Astrocyte of the hippocampus (primary cell): ENCODE data around the gene SEZ6L.

Experiments used
- DNase-seq: peaks from one replicate; pipeline ENCODE4 v3.0.0; 2011; ENCODE audit warnings: low read depth, low spot score

Gene SEZ6L

GRCh38 chr22:26295563-26296126 lies 126.4 kb downstream of the SEZ6L start:
- no peak for DNase-seq

- no peak for DNase-seq
Observed at GRCh38 chr22:26298605-26299310, 129.5 kb downstream of the SEZ6L start.

GRCh38 chr22:26302726-26303125 lies 133.5 kb downstream of the SEZ6L start:
- DNase-seq: no peak

- DNase-seq: no peak
Observed at GRCh38 chr22:26303475-26303874, 134.2 kb downstream of the SEZ6L start.

GRCh38 chr22:26304730-26305129 lies 135.5 kb downstream of the SEZ6L start:
- no peak for DNase-seq

GRCh38 chr22:26308467-26308866 lies 139.2 kb downstream of the SEZ6L start:
- no peak for DNase-seq

- no peak for DNase-seq
Observed at GRCh38 chr22:26310616-26311015, 141.4 kb downstream of the SEZ6L start.

- no peak for DNase-seq
Observed at GRCh38 chr22:26313291-26313690, 144.0 kb downstream of the SEZ6L start.

GRCh38 chr22:26314171-26314570 lies 144.9 kb downstream of the SEZ6L start:
- DNase-seq: no peak

- DNase-seq: no peak
Observed at GRCh38 chr22:26314656-26315055, 145.4 kb downstream of the SEZ6L start.

GRCh38 chr22:26316732-26317285 lies 147.5 kb downstream of the SEZ6L start:
- no peak for DNase-seq

GRCh38 chr22:26318975-26319374 lies 149.7 kb downstream of the SEZ6L start:
- DNase-seq: peak; percentile 35

- no peak for DNase-seq
Observed at GRCh38 chr22:26320447-26320846, 151.2 kb downstream of the SEZ6L start.

GRCh38 chr22:26321469-26321913 lies 152.2 kb downstream of the SEZ6L start:
- DNase-seq: peak; percentile 48

GRCh38 chr22:26322179-26322905 lies 153.1 kb downstream of the SEZ6L start:
- peak; percentile 72 for DNase-seq

- DNase-seq: no peak
Observed at GRCh38 chr22:26323013-26323412, 153.8 kb downstream of the SEZ6L start.

GRCh38 chr22:26324150-26324549 lies 154.9 kb downstream of the SEZ6L start:
- no peak for DNase-seq

- no peak for DNase-seq
Observed at GRCh38 chr22:26325641-26326040, 156.4 kb downstream of the SEZ6L start.

- DNase-seq: no peak
Observed at GRCh38 chr22:26326803-26327202, 157.5 kb downstream of the SEZ6L start.

GRCh38 chr22:26327306-26327705 lies 158.0 kb downstream of the SEZ6L start:
- DNase-seq: no peak

- DNase-seq: no peak
Observed at GRCh38 chr22:26328221-26328620, 159.0 kb downstream of the SEZ6L start.

GRCh38 chr22:26330971-26331625 lies 161.8 kb downstream of the SEZ6L start:
- DNase-seq: peak; percentile 68
